ENCODE measurements around the gene MEIS1.

DNA sequence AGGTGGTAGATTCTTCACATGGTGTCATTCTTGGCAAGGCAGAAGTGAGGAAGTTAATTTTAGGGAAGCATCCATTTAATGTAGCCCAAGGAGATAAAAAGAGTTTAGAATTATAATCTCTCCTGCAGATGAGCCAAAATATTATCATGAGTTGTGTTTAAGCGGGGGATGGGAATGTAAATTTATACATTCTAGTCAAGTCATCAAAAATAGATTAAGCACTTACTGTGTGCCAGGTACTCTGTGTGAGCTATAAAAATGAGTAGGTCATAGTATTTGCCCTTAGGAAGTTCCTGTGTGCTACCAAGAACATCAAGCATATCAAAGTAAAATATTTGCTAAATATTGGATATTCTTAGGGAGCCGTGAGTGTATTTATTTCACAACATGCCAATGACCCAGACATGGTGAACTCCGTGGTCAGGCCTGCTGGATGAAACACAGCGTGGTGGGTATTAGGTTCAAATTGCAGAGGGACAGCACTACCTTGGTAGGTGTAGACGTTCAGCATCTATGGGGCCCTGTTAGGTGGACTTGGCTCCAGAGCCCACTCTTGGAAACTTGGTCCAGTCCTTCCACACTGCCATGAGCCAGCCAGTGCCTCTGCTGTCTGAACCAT is 37.4 kb downstream of the MEIS1 start:
- TF ChIP-seq, protein P1, sequence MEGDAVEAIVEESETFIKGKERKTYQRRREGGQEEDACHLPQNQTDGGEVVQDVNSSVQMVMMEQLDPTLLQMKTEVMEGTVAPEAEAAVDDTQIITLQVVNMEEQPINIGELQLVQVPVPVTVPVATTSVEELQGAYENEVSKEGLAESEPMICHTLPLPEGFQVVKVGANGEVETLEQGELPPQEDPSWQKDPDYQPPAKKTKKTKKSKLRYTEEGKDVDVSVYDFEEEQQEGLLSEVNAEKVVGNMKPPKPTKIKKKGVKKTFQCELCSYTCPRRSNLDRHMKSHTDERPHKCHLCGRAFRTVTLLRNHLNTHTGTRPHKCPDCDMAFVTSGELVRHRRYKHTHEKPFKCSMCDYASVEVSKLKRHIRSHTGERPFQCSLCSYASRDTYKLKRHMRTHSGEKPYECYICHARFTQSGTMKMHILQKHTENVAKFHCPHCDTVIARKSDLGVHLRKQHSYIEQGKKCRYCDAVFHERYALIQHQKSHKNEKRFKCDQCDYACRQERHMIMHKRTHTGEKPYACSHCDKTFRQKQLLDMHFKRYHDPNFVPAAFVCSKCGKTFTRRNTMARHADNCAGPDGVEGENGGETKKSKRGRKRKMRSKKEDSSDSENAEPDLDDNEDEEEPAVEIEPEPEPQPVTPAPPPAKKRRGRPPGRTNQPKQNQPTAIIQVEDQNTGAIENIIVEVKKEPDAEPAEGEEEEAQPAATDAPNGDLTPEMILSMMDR (conservative IDR thresholded peaks at IDR 0.05; ENCODE audit: low read depth, low read length), result no peak
- no peak for TF ChIP-seq EZH2 (IDR thresholded peaks at IDR 0.05; ENCODE audit: low read length, unreplicated experiment)
